A673 (cell line): ENCODE data around the gene EHMT1. TPM values are rescaled to one million over a fixed set of nuclear protein-coding genes. Genes with fewer than 3 reads are reported as not detected.
A peak's percentile ranks its signal among the peaks of the same experiment; 100 is the strongest.

Experiments used
- BruUV-seq: library from RNA; stranded (reverse); fragments of 400-500 nt; replicated peaks from 2 replicates; lab custom pipeline; 2021; lab: Mats Ljungman, UMichigan
- CTCF ChIA-PET: fragments of 300-600 bp; sonication (Branson Sonifier 250); formaldehyde crosslinking; loops from one replicate; lab custom pipeline; 2022; ENCODE audit warnings: antibody characterized with exemption; lab: Charles Lee
- POLR2A ChIA-PET: fragments of 300-600 bp; sonication (Branson Sonifier 250); formaldehyde crosslinking; loops from one replicate; lab custom pipeline; 2022; ENCODE audit warnings: antibody characterized with exemption; ENCODE audit not compliant: low non-redundant PET; lab: Charles Lee
- DNase-seq: peaks from one replicate; pipeline ENCODE4 v3.0.0-alpha.2; 2015; ENCODE audit warnings: low spot score
- H3K27ac ChIP-seq: fragments of 200-600 bp; sonication (generic); 2 replicates; pipeline ENCODE4 v1.5.1; 2016; ENCODE audit warnings: mixed run types, low read depth, mild to moderate bottlenecking, mixed read lengths, antibody characterized with exemption, low read length; ENCODE audit not compliant: poor library complexity, severe bottlenecking
- H3K27me3 ChIP-seq: fragments of 200-600 bp; sonication (generic); replicated peaks from 2 replicates; pipeline ENCODE4 v1.6.1; 2017; ENCODE audit warnings: mixed run types, low read depth, mild to moderate bottlenecking, mixed read lengths, antibody characterized with exemption, low read length; ENCODE audit not compliant: insufficient read depth, poor library complexity
- H3K36me3 ChIP-seq: fragments of 200-600 bp; sonication (generic); 2 replicates; pipeline ENCODE4 v1.6.1; 2016; ENCODE audit warnings: mixed run types, mild to moderate bottlenecking, mixed read lengths, antibody characterized with exemption, low read length; ENCODE audit not compliant: insufficient read depth, poor library complexity, severe bottlenecking
- H3K4me1 ChIP-seq: fragments of 200-600 bp; sonication (generic); 2 replicates; pipeline ENCODE4 v1.6.1; 2017; ENCODE audit warnings: mixed run types, mild to moderate bottlenecking, mixed read lengths, antibody characterized with exemption, low read length; ENCODE audit not compliant: insufficient read depth, poor library complexity, severe bottlenecking
- H3K4me3 ChIP-seq: fragments of 200-600 bp; sonication (generic); 2 replicates; pipeline ENCODE4 v1.5.1; 2016; ENCODE audit warnings: low read depth, mixed run types, mild to moderate bottlenecking, mixed read lengths, low read length; ENCODE audit not compliant: poor library complexity, severe bottlenecking
- H3K9me3 ChIP-seq: fragments of 200-600 bp; sonication (generic); 2 replicates; pipeline ENCODE4 v1.6.1; 2016; ENCODE audit warnings: mixed run types, low read depth, mild to moderate bottlenecking, mixed read lengths, antibody characterized with exemption, low read length; ENCODE audit not compliant: poor library complexity, severe bottlenecking
- CTCF ChIP-seq: fragments of 300-800, 200-600 bp; sonication (generic); conservative IDR thresholded peaks from 2 replicates; pipeline ENCODE4 v1.5.1; 2017; ENCODE audit warnings: low read depth, mild to moderate bottlenecking, antibody characterized with exemption, low read length, moderate library complexity, mixed read lengths
- EZH2 ChIP-seq: fragments of 200-600 bp; sonication (generic); IDR thresholded peaks from 2 replicates; pipeline ENCODE4 v1.6.1; 2017; ENCODE audit warnings: borderline replicate concordance, low read depth, mild to moderate bottlenecking, mixed read lengths, antibody characterized with exemption, low read length; ENCODE audit not compliant: poor library complexity, severe bottlenecking
- intact Hi-C: fragments of 100-400 bp; cut with micrococcal nuclease; formaldehyde crosslinking; loops from one replicate; pipeline ENCODE4 v1.10.0; 2022; ENCODE audit not compliant: unreplicated experiment
- total RNA-seq: library from RNA; stranded (reverse); gene quantifications from 2 replicates; pipeline ENCODE4 v1.2.3, GENCODE V29; 2021

The EHMT1 gene
- total RNA-seq, 1 experiment from 2014 or later: 115 TPM

- Histone ChIP-seq H3K4me3 (peak within 1 kb of the TSS; percentile 97), H3K9me3 (no peaks in the 10 kb centered on the region), H3K27ac (peak within 1 kb of the TSS; percentile 90), H3K27me3 (no peaks in the 10 kb centered on the region), H3K36me3 (peaks cover 45% of the 10 kb centered on the region), H3K4me1 (peaks cover 20% of the 10 kb centered on the region)
- DNase-seq: peak; percentile 98
- intact Hi-C loops: no loop called here
- ChIA-PET CTCF (interaction anchor here (0.6 to 1.0 kb wide), 2 partner anchors 12 to 36 kb away, joined by 3 to 5 read pairs; partner anchors contain the start of gene ZMYND19), POLR2A (no interaction called here)
- peak; percentile 94 for TF ChIP-seq CTCF
- no peak for TF ChIP-seq EZH2
- BruUV-seq: no TSS peak
Measured at GRCh38 chr9:137578518-137579258, 40.1 kb upstream of the EHMT1 start, which contains the start of gene DPH7. TSS of gene DPH7 (minus strand) at chr9:137578925. CDS start at chr9:137578777, 148 bp downstream.

- intact Hi-C loops: no loop called here
- ChIA-PET CTCF (interaction anchor here (0.6 to 1.0 kb wide), 3 partner anchors 12 to 170 kb away, joined by 3 to 5 read pairs (median 3); partner anchors contain the start of gene ZMYND19), POLR2A (interaction anchor here (0.6 kb wide), 1 partner anchor 1187 kb away, joined by 3 read pairs; no protein-coding TSS in a partner anchor)
- Histone ChIP-seq H3K4me3 (peak overlapping the region; percentile 97), H3K4me1 (peaks cover 20% of the 10 kb centered on the region), H3K9me3 (no peaks in the 10 kb centered on the region), H3K27me3 (no peaks in the 10 kb centered on the region), H3K27ac (peak overlapping the region; percentile 90), H3K36me3 (peaks cover 39% of the 10 kb centered on the region)
- TF ChIP-seq CTCF: no peak
- no peak for TF ChIP-seq EZH2
- BruUV-seq: TSS peak; percentile 58
- no peak for DNase-seq
Measured at GRCh38 chr9:137579259-137579604, 39.6 kb upstream of the EHMT1 start.

- no peak overlapping the region for H3K4me3 ChIP-seq
- TF ChIP-seq CTCF (no peak), EZH2 (no peak)
- H3K27me3 ChIP-seq: no peaks in the 10 kb centered on the region
- peaks cover 34% of the 10 kb centered on the region for H3K36me3 ChIP-seq
- H3K9me3 ChIP-seq: no peaks in the 10 kb centered on the region
- no peak overlapping the region for H3K27ac ChIP-seq
- POLR2A ChIA-PET: no interaction called here
- intact Hi-C loops: no loop called here
- no TSS peak for BruUV-seq
- no peak for DNase-seq
- H3K4me1 ChIP-seq: peaks cover 20% of the 10 kb centered on the region
- CTCF ChIA-PET: interaction anchor here (0.6 kb wide), 1 partner anchor 144 kb away, joined by 3 read pairs; no protein-coding TSS in a partner anchor
Measured at GRCh38 chr9:137580209-137580953, 38.4 kb upstream of the EHMT1 start.
